KMS-11 (cell line): Measurements from ENCODE around the gene NTM.

Source experiments
- H2AFZ ChIP-seq: fragments of 200-600 bp; sonication (generic); 2 replicates; pipeline ENCODE4 v1.6.1; 2016; ENCODE audit warnings: antibody characterized with exemption, mixed run types, low read depth
- H3K27ac ChIP-seq: fragments of 200-600 bp; sonication (generic); 2 replicates; pipeline ENCODE4 v1.6.1; 2016; ENCODE audit warnings: mild to moderate bottlenecking, mixed run types
- H3K27me3 ChIP-seq: fragments of 200-600 bp; sonication (generic); 2 replicates; pipeline ENCODE4 v1.6.1; 2017; ENCODE audit warnings: mild to moderate bottlenecking, low read depth, mixed run types, moderate library complexity; ENCODE audit not compliant: insufficient read depth
- H3K36me3 ChIP-seq: fragments of 200-600 bp; sonication (generic); 2 replicates; pipeline ENCODE4 v1.6.1; 2017; ENCODE audit warnings: mild to moderate bottlenecking, mixed run types; ENCODE audit not compliant: insufficient read depth
- H3K4me1 ChIP-seq: fragments of 200-600 bp; sonication (generic); 2 replicates; pipeline ENCODE4 v1.6.1; 2016; ENCODE audit warnings: mild to moderate bottlenecking, low read depth, mixed run types; ENCODE audit not compliant: poor library complexity, severe bottlenecking
- H3K4me2 ChIP-seq: fragments of 200-600 bp; sonication (generic); 2 replicates; pipeline ENCODE4 v1.7.0; 2016; ENCODE audit warnings: mild to moderate bottlenecking, mixed run types
- H3K4me3 ChIP-seq: fragments of 200-600 bp; sonication (generic); IDR thresholded peaks from 2 replicates; pipeline ENCODE4 v1.6.1; 2017; ENCODE audit warnings: low read depth, low read length, mixed read lengths; ENCODE audit not compliant: insufficient read depth
- H3K79me2 ChIP-seq: fragments of 200-600 bp; sonication (generic); 2 replicates; pipeline ENCODE4 v1.6.1; 2016; ENCODE audit warnings: low read depth, mixed run types; ENCODE audit not compliant: insufficient read depth
- H3K9ac ChIP-seq: fragments of 200-600 bp; sonication (generic); 2 replicates; pipeline ENCODE4 v1.6.1; 2016; ENCODE audit warnings: mild to moderate bottlenecking, mixed run types
- H4K20me1 ChIP-seq: fragments of 200-600 bp; sonication (generic); 2 replicates; pipeline ENCODE4 v1.6.1; 2016; ENCODE audit warnings: mild to moderate bottlenecking, mixed run types; ENCODE audit not compliant: insufficient read depth
- CTCF ChIP-seq: fragments of 200-600 bp; sonication (generic); conservative IDR thresholded peaks from 2 replicates; pipeline ENCODE4 v1.6.1; 2017; ENCODE audit warnings: low read depth, mild to moderate bottlenecking, antibody characterized with exemption, low read length, moderate library complexity, mixed read lengths

The NTM gene

GRCh38 chr11:131902421-131902820 lies 532.0 kb downstream of the NTM start:
- Histone ChIP-seq H3K27ac (no peak overlapping the region), H3K9ac (no peak overlapping the region), H3K36me3 (no peaks in the 10 kb centered on the region), H3K4me3 (no peak overlapping the region), H3K4me1 (no peaks in the 10 kb centered on the region), H2AFZ (no peak overlapping the region), H3K4me2 (no peak overlapping the region), H3K27me3 (no peaks in the 10 kb centered on the region), H4K20me1 (no peaks in the 10 kb centered on the region), H3K79me2 (no peaks in the 10 kb centered on the region)
- TF ChIP-seq CTCF: no peak

- no peak overlapping the region for H3K9ac ChIP-seq
- no peaks in the 10 kb centered on the region for H3K79me2 ChIP-seq
- TF ChIP-seq CTCF: no peak
These were observed 532.7 kb downstream of the NTM start for GRCh38 chr11:131903074-131903473.

GRCh38 chr11:131904756-131905155 lies 534.3 kb downstream of the NTM start:
- Histone ChIP-seq H3K4me3 (no peak overlapping the region), H3K79me2 (no peaks in the 10 kb centered on the region), H2AFZ (no peak overlapping the region), H3K27ac (no peak overlapping the region), H3K4me1 (no peaks in the 10 kb centered on the region), H3K36me3 (no peaks in the 10 kb centered on the region), H3K9ac (no peak overlapping the region), H4K20me1 (no peaks in the 10 kb centered on the region), H3K27me3 (no peaks in the 10 kb centered on the region), H3K4me2 (no peak overlapping the region)
- TF ChIP-seq CTCF: no peak

More at GRCh38 chr11:131903074-131903473, 532.7 kb downstream of the NTM start:
- no peaks in the 10 kb centered on the region for H3K4me1 ChIP-seq
- no peak overlapping the region for H2AFZ ChIP-seq
- H4K20me1 ChIP-seq: no peaks in the 10 kb centered on the region
- no peak overlapping the region for H3K27ac ChIP-seq
- H3K36me3 ChIP-seq: no peaks in the 10 kb centered on the region
- H3K27me3 ChIP-seq: no peaks in the 10 kb centered on the region
- no peak overlapping the region for H3K4me3 ChIP-seq
- H3K4me2 ChIP-seq: no peak overlapping the region

- no peak for TF ChIP-seq CTCF
- no peak overlapping the region for H3K4me2 ChIP-seq
- H3K27ac ChIP-seq: no peak overlapping the region
- H4K20me1 ChIP-seq: no peaks in the 10 kb centered on the region
- H3K9ac ChIP-seq: no peak overlapping the region
- H3K4me1 ChIP-seq: no peaks in the 10 kb centered on the region
- no peak overlapping the region for H3K4me3 ChIP-seq
- H3K36me3 ChIP-seq: no peaks in the 10 kb centered on the region
- H2AFZ ChIP-seq: no peak overlapping the region
- no peaks in the 10 kb centered on the region for H3K27me3 ChIP-seq
- H3K79me2 ChIP-seq: no peaks in the 10 kb centered on the region
These were observed 536.5 kb downstream of the NTM start for GRCh38 chr11:131906963-131907362.
